ENCODE data around the gene RBM8A.

Gene RBM8A

DNA sequence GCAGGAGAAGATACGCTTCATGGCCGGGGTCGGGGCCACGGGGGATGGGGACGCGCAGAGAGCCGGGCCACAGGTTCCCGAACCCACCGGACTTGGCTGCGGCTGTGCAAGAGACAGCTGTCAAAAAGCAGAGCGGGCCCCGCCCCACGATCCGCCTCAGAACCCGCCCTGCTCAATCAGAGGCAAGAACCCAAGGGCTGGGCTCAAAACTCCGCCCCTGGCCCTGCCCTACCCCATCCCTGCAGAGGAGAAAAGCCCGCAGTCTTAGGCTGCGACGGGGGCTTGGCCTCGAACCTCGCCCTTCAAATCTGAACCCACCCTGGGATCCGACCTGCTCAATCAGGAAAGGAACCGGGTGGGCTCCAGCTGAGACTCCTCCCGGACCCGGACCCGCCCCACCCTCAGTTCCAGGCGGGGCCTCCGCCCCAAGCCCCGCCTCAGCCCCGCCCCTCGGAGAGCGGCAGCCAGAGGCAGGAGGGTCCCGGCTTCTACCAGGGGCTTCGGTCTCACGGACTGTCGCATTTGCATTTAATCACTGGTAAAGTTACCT, 41.5 kb downstream of the RBM8A start, which contains the start of gene ANKRD35:
ANKRD35 (minus strand) TSS at position 129 of the 550 bp plus-strand sequence; CDS start at position 21, 108 bp downstream.
- no peaks in the 10 kb centered on the region for H3K79me2 ChIP-seq (ENCODE audit: insufficient read depth, low read length)
- peak within 1 kb of the TSS; percentile 75 for H3K4me2 ChIP-seq (ENCODE audit: low read length)
- H4K20me1 ChIP-seq (ENCODE audit: insufficient read depth, low read length) = no peaks in the 10 kb centered on the region
- peaks cover 19% of the 10 kb centered on the region; the same call in 1 of the 2 replicates for H3K27me3 ChIP-seq (ENCODE audit: insufficient read depth, low read length)
- H3K27ac ChIP-seq (ENCODE audit: low read depth, low read length, poor library complexity, severe bottlenecking) = no peak within 1 kb of the TSS
- TF ChIP-seq, protein P1, sequence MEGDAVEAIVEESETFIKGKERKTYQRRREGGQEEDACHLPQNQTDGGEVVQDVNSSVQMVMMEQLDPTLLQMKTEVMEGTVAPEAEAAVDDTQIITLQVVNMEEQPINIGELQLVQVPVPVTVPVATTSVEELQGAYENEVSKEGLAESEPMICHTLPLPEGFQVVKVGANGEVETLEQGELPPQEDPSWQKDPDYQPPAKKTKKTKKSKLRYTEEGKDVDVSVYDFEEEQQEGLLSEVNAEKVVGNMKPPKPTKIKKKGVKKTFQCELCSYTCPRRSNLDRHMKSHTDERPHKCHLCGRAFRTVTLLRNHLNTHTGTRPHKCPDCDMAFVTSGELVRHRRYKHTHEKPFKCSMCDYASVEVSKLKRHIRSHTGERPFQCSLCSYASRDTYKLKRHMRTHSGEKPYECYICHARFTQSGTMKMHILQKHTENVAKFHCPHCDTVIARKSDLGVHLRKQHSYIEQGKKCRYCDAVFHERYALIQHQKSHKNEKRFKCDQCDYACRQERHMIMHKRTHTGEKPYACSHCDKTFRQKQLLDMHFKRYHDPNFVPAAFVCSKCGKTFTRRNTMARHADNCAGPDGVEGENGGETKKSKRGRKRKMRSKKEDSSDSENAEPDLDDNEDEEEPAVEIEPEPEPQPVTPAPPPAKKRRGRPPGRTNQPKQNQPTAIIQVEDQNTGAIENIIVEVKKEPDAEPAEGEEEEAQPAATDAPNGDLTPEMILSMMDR (IDR thresholded peaks at IDR 0.05; ENCODE audit: low read length) = no peak
- no peak for TF ChIP-seq EZH2 (IDR thresholded peaks at IDR 0.05; ENCODE audit: borderline replicate concordance, low read length)
- no peaks in the 10 kb centered on the region for H3F3A ChIP-seq (ENCODE audit: insufficient read depth, low read length)
- H2AFZ ChIP-seq (ENCODE audit: low read length) = no peak within 1 kb of the TSS
- no peak within 1 kb of the TSS; the same call in 1 of the 2 replicates for H3K9ac ChIP-seq (ENCODE audit: low read length)
- peak within 1 kb of the TSS; percentile 63 for H3K4me3 ChIP-seq (ENCODE audit: low read depth, low read length, poor library complexity, severe bottlenecking)
- no peaks in the 10 kb centered on the region for H3K36me3 ChIP-seq (ENCODE audit: insufficient read depth, low read length)
- H3K9me2 ChIP-seq (ENCODE audit: low read depth, low read length) = no peaks in the 10 kb centered on the region
- H3K4me1 ChIP-seq (ENCODE audit: insufficient read depth, low read length, severe bottlenecking) = peaks cover 7% of the 10 kb centered on the region
- no peaks in the 10 kb centered on the region for H3K9me3 ChIP-seq (ENCODE audit: low read length)

DNA sequence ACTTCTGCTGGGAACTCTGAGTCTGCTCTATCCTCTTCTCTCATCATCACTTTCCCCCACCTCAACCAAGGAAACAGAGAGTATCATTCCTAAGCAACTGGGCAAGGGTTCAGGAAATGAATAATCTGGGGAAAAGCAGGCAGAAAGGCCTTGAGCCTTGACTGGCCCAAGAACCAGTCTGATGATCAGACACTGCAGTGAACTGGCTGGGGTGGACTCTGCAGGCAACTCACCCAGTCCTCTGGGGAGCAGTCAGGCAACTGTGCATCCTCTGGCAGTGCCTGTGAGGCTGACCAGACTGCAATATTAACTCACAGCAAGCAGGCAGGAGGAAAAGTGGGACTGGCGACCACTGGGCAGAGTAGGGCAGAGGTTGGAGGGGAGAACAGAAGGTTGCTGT, 42.6 kb downstream of the RBM8A start:
- TF ChIP-seq, protein P1 (IDR thresholded peaks at IDR 0.05; ENCODE audit: low read length) = no peak
- TF ChIP-seq EZH2 (IDR thresholded peaks at IDR 0.05; ENCODE audit: borderline replicate concordance, low read length) = no peak
- H3K4me3 ChIP-seq (ENCODE audit: low read depth, low read length, poor library complexity, severe bottlenecking) = no peak overlapping the region
- no peak overlapping the region for H2AFZ ChIP-seq (ENCODE audit: low read length)
- H3F3A ChIP-seq (ENCODE audit: insufficient read depth, low read length) = no peaks in the 10 kb centered on the region
- H3K27ac ChIP-seq (ENCODE audit: low read depth, low read length, poor library complexity, severe bottlenecking) = no peak overlapping the region
- H3K9ac ChIP-seq (ENCODE audit: low read length) = no peak overlapping the region
- H3K4me1 ChIP-seq (ENCODE audit: insufficient read depth, low read length, severe bottlenecking) = peaks cover 7% of the 10 kb centered on the region
- H3K9me2 ChIP-seq (ENCODE audit: low read depth, low read length) = no peaks in the 10 kb centered on the region
- H4K20me1 ChIP-seq (ENCODE audit: insufficient read depth, low read length) = no peaks in the 10 kb centered on the region
- H3K4me2 ChIP-seq (ENCODE audit: low read length) = no peak overlapping the region
- peaks cover 19% of the 10 kb centered on the region; the same call in 1 of the 2 replicates for H3K27me3 ChIP-seq (ENCODE audit: insufficient read depth, low read length)
- H3K9me3 ChIP-seq (ENCODE audit: low read length) = no peaks in the 10 kb centered on the region
- H3K79me2 ChIP-seq (ENCODE audit: insufficient read depth, low read length) = no peaks in the 10 kb centered on the region
- H3K36me3 ChIP-seq (ENCODE audit: insufficient read depth, low read length) = no peaks in the 10 kb centered on the region

DNA sequence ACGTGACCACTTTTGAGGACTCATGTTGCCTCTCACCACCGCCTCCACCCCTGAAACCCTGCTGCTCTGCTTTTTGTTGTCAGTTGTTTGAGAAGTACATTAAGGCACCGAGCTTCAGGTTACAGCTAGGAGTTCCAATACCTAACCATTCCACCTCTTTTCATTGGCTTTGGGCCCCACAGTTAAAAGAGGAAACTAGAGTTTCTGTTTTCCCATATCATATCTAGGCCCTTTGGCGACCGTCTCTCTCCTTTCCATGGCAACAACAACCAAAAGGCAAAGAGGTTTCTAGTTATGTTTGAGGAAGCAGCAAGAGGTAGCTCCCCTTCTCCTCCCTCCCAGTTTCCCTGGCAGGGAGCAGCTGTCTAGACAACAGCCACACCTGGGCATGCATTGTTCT, 47.5 kb downstream of the RBM8A start:
- Histone ChIP-seq H3K27me3 (ENCODE audit: insufficient read depth, low read length) (peaks cover 14% of the 10 kb centered on the region; the same call in 1 of the 2 replicates), H3F3A (ENCODE audit: insufficient read depth, low read length) (no peaks in the 10 kb centered on the region), H3K4me1 (ENCODE audit: insufficient read depth, low read length, severe bottlenecking) (no peaks in the 10 kb centered on the region), H3K27ac (ENCODE audit: low read depth, low read length, poor library complexity, severe bottlenecking) (no peak overlapping the region), H3K9me3 (ENCODE audit: low read length) (no peaks in the 10 kb centered on the region), H3K9me2 (ENCODE audit: low read depth, low read length) (no peaks in the 10 kb centered on the region), H3K9ac (ENCODE audit: low read length) (no peak overlapping the region), H4K20me1 (ENCODE audit: insufficient read depth, low read length) (no peaks in the 10 kb centered on the region), H3K79me2 (ENCODE audit: insufficient read depth, low read length) (no peaks in the 10 kb centered on the region), H3K4me3 (ENCODE audit: low read depth, low read length, poor library complexity, severe bottlenecking) (no peak overlapping the region), H3K36me3 (ENCODE audit: insufficient read depth, low read length) (no peaks in the 10 kb centered on the region), H2AFZ (ENCODE audit: low read length) (no peak overlapping the region), H3K4me2 (ENCODE audit: low read length) (no peak overlapping the region)
- TF ChIP-seq, protein P1 (IDR thresholded peaks at IDR 0.05; ENCODE audit: low read length) = no peak
- no peak for TF ChIP-seq EZH2 (IDR thresholded peaks at IDR 0.05; ENCODE audit: borderline replicate concordance, low read length)

All from OCI-LY1 (cell line).